ENCODE measurements around the gene HHIPL1.

Gene HHIPL1

DNA sequence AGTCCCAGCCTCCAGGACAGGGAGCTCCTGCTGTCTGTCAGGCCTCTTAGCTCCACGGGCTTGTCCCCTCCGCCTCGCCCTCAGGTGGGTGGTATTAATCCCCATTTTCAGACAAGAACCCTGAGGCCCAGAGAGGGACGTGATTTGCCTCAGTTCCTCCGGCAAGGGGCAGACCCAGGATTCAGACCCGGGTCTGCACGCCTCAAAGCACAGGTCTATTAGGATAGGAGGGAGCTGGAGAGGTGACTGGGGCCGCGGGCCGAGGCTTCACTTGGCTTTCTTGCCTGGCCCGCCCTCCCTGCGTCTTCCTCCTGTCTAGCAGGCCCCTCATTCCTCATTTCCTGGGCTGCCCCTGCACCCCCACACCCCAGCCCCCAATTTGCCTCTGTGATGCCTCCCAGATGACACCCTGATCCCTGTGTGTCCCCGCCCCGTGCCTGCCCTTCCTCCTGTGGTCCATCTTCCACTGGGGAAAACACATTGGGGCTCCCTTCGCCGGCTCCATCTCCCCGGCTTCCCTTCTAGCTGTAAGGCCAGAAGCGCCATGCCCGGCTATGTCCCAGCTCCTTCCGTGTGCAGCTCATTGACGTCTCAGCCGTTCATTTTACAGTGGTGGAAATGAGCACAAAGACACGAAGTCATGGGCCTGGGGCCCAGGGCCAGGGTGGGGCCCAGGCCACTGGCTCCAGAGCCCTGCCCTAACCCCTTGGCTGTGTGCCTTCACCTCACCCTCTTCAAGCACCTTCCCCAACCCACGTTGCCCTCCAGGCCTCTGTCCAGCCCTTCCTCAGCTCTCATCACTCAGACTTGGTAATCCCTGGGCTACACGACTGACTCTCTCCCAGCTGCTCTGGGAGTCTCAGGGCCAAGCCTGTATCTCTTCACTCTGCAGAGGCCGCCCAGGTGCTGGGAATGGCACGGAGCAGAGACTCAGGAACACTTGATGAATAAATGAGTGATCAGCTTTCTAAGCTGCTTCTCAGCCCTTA lies 23.7 kb downstream of the HHIPL1 start:
- ChIA-PET CTCF (interaction anchor here (0.6 to 0.7 kb wide), 2 partner anchors 14 to 151 kb away, joined by 3 read pairs; no protein-coding TSS in a partner anchor), POLR2A (ENCODE audit: low non-redundant PET) (no interaction called here)
- no peak for DNase-seq (ENCODE audit: low spot score)
- TF ChIP-seq, protein P1, sequence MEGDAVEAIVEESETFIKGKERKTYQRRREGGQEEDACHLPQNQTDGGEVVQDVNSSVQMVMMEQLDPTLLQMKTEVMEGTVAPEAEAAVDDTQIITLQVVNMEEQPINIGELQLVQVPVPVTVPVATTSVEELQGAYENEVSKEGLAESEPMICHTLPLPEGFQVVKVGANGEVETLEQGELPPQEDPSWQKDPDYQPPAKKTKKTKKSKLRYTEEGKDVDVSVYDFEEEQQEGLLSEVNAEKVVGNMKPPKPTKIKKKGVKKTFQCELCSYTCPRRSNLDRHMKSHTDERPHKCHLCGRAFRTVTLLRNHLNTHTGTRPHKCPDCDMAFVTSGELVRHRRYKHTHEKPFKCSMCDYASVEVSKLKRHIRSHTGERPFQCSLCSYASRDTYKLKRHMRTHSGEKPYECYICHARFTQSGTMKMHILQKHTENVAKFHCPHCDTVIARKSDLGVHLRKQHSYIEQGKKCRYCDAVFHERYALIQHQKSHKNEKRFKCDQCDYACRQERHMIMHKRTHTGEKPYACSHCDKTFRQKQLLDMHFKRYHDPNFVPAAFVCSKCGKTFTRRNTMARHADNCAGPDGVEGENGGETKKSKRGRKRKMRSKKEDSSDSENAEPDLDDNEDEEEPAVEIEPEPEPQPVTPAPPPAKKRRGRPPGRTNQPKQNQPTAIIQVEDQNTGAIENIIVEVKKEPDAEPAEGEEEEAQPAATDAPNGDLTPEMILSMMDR (conservative IDR thresholded peaks at IDR 0.05; ENCODE audit: low read depth), result no peak
- H3K27ac ChIP-seq, result no peak overlapping the region

DNA sequence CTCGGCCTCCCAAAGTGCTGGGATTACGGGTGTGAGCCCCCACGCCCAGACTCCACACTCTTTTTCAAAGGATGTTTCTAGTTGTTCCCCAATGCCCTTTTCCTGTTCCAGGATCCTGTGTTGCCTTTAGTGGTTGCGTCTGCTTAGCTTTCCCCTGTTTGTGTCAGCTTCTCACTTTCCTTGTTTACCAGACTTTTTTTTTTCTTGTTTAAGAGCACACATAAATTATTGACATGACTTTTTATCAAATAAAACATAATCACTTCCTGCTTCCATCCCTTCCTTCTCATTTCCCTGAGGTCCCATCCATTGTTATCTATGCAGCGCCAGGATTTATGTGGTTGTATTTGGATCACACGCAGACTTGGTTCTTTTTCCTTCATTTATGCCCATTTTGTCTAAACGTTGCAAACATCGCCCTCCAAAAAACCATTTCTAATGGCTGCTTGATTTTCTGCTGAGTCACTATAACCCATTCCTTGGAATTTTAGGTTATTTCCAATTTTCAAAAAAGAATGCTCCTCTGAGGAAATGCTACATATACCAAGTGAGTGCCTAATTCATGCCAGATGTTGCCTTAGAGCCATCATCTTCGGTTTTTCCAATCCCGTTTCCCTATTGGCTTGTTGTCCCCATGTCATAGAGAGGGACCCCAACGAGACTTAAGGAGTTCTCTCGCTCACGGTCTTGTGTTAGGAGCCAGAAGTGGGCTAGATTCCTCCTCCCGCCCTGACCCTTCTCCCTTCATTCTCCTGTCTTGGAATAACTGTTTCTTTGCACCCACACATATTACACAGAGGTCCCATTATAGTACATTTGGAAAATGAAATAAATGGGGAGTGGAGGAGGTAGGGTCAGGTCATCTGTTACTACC lies 25.7 kb downstream of the HHIPL1 start:
- DNase-seq (ENCODE audit: low spot score), result no peak
- TF ChIP-seq, protein P1 (conservative IDR thresholded peaks at IDR 0.05; ENCODE audit: low read depth), result no peak
- ChIA-PET POLR2A (ENCODE audit: low non-redundant PET) (no interaction called here), CTCF (no interaction called here)
- H3K27ac ChIP-seq, result no peak overlapping the region

DNA sequence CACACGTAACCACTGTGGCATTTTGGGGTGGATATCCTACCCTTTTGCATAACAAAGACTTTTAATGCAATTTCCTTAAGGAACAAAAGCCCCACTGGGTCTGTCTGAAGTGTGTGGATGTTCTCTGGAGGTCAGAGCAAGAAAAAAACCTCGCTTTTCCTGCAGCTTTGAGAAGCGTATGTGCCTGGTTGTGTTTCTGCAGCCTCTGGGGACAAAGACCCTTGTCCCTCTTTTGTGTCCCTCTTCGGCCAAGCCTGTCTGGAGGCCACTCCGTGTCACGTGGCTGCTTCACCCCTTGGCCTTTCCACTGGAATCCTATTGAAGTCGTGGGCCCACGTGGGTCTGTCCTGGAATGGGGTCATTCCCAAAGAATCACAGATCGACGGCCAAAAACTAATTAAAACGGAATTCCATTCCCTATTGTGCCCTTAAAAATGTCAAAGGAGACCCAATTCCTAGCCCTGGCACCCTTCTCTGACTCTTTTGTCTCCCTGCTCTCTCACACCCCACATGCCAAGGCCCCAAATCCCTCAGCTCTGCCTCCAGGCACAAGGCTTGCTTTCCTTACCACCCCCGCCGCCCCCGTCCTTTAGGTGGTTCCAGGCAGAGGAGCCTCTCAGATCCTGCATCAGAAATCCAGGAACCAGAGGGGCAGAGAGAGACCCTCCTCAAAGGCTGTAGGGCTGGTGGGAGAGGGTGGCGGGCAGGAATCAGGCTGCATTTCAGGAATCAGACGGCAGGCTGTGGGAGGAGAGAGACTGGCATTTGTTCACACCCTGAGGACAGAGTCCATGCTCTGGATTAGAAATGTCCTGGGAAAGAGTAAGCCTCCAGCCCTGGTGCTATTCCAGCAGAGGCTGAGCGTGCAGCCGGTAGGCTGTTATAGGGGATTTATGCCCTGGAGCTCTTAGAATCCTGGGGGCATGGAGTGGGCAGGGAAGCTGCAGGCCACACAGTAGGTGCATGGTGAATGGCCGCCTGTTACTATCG lies 26.6 kb downstream of the HHIPL1 start:
- H3K27ac ChIP-seq, result no peak overlapping the region
- TF ChIP-seq, protein P1 (conservative IDR thresholded peaks at IDR 0.05; ENCODE audit: low read depth), result no peak
- CTCF ChIA-PET, result no interaction called here
- DNase-seq (ENCODE audit: low spot score), result no peak
- POLR2A ChIA-PET (ENCODE audit: low non-redundant PET), result no interaction called here

DNA sequence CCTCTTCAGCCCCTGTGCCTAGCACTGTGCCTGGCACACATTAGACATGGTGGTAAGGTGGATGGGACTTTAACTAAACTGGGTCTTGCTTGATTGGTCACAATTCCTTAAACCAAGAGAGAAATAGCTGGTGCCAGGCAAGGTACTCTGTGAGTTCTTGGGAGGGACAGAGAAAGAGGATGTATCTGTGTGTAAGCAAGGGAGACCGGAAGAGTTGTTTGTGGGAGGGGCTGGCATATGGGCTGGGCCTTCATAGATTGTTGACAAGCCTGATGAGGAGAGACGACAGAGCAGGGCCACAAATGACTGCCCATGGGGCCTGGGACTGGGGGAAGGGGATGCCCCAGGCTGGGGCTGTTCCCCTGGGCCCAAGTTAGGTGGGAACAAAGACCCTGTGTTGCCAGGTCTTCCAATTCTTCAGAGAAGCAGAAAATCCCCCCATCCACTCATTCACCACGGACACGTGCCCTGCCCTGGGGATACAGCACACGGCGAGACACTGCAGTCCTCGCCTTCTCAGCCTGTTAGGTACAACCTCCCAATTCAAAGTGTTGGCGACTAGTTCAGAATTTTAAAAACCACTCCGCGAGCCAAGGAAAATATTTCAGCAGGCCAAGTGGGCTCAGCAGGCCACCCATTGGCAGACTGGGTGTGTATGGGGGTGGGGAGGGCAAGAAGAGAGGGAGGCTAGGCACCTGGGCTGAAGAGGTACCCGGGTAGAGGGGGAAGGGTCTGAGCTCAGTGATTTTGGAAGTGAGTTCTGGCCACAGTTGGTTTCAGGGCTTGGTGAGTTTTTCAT lies 27.8 kb downstream of the HHIPL1 start:
- TF ChIP-seq, protein P1 (conservative IDR thresholded peaks at IDR 0.05; ENCODE audit: low read depth), result no peak
- H3K27ac ChIP-seq, result no peak overlapping the region
- ChIA-PET POLR2A (ENCODE audit: low non-redundant PET) (no interaction called here), CTCF (no interaction called here)
- DNase-seq (ENCODE audit: low spot score), result no peak

DNA sequence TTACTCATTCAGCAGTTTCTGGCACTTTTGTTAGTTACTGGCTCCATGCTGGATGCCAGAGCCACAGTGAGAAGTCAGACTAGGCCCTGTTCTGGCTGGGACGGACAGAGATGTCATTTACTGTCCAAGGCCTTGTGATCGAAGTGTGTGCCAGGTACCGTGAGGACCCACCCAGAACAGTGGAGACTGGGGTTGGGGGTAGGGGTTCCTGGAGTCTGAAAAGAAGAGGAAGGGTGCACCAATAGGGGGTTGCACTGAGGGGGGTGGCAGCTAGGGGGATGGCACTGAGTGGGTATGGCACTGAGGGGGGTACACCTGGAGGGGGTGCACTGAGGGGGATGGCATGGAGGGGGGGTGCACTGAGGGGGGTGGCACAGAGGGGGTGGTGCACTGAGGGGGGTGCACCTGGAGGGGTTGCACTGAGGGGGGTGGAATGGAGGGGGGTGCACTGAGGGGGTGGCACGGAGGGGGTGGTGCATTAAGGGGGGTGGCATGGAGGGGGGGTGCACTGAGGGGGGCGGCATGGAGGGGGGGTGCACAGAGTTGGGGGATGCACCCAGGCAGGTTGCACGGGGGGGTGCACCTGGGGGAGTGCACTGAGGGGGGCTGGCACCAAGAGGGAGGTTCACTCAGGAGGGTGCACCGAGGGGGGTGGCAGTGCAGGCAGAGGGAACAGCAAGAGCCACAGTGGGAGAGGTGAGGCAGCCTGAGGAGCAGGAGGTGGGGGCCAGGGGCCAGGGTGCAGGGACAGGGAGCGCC lies 28.6 kb downstream of the HHIPL1 start:
- TF ChIP-seq, protein P1 (conservative IDR thresholded peaks at IDR 0.05; ENCODE audit: low read depth), result no peak
- DNase-seq (ENCODE audit: low spot score), result no peak
- no peak overlapping the region for H3K27ac ChIP-seq
- ChIA-PET CTCF (no interaction called here), POLR2A (ENCODE audit: low non-redundant PET) (no interaction called here)
